ENCODE data around the gene CHRNA4. TPM values are rescaled to one million over a fixed set of nuclear protein-coding genes. Genes with fewer than 3 reads are reported as not detected.

CHRNA4 gene
- total and polyA plus RNA-seq, 9 of the 15 experiments (the other 6 are each of a cell fraction or from before 2014, with no cell fraction given): not detected

DNA sequence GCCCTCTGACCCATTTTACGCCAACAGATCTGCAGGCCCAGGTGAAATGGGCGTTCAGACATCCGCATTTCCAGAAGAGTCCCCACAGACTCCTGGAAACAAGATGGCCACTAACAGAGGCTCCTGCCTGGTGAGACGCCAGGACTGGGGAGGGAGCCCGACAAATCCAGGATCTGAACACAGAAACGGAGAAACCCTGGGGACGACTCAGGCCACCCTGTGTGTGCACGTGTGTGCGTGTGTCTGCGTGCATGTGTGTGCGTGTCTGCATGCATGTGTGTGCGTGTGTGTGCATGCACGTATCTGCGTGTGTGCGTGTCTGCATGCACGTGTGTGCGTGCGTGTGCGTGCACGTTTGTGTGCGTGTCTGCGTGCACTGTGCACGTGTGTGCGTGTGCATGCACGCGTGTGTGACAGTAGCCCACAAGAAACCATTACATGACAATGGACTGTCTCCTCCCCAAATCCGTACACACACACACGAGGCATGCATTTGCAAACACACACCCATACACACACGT is 24.9 kb downstream of the CHRNA4 start (continued):
- TF ChIP-seq POLR3G (IDR thresholded peaks at IDR 0.05; ENCODE audit: extremely low read depth, insufficient read length, insufficient replicate concordance): no peak

DNA sequence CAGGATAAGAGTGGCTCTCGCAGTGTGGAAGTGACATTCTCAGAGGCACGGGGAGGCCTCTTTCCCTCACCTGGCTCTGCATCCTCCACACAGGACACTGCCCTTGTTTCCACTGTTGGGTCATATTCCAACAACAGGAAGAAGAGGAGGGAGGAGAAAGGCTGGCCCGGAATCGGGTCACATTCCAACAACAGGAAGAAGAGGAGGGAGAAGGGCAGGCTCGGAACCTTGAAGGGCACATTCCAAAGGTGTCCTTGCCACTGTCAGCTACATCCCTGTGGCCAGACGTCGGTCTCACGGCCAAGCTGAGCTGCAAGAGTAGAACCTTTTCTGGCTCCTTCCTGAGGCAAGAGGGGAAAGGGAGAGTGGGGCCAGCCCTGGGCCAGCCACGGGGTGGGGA is 25.4 kb downstream of the CHRNA4 start:
- WGBS (ENCODE audit: insufficient coverage, low coverage, missing lambda C conversion rate): 60% methylated on average over 2 of the region's 9 CpGs
- Histone ChIP-seq H3K4me1 (replicated peaks in 1 of 2; ENCODE audit: control insufficient read depth in 2 of 2, insufficient read depth in 2 of 2, low read length in 2 of 2) (peaks cover 0 to 8% of the 10 kb centered on the region in 2 experiments; a peak in 1 of 5 replicates), H3K27me3 (ENCODE audit: control insufficient read depth in 2 of 2, insufficient read depth in 2 of 2, low read length in 2 of 2) (peaks cover 3 to 24% of the 10 kb centered on the region in 2 experiments; a peak in 4 of 5 replicates), H3K4me2 (ENCODE audit: insufficient read depth, low read length) (no peak overlapping the region), H3K9me3 (replicated peaks; ENCODE audit: control insufficient read depth, insufficient read depth, low read depth, low read length) (peaks cover 9% of the 10 kb centered on the region; the same call in 1 of the 2 replicates), H3K9ac (ENCODE audit: insufficient read depth in 1 of 2, low read depth in 2 of 2, low read length in 2 of 2) (no peak overlapping the region), H3K79me2 (ENCODE audit: control insufficient read depth, insufficient read depth, low read length) (no peaks in the 10 kb centered on the region), H3K36me3 (ENCODE audit: control insufficient read depth, insufficient read depth, low read length) (no peaks in the 10 kb centered on the region), H3K27ac (ENCODE audit: extremely low read depth, low read depth, low read length) (no peak overlapping the region), H3K4me3 (no peak overlapping the region), H2AFZ (ENCODE audit: low read depth, low read length) (peak overlapping the region; percentile 79), H3K9me1 (ENCODE audit: control insufficient read depth, insufficient read depth, low read length) (no peaks in the 10 kb centered on the region), H4K20me1 (replicated peaks; ENCODE audit: control insufficient read depth, insufficient read depth, low read length) (no peaks in the 10 kb centered on the region)
- intact Hi-C loops (cut with micrococcal nuclease): no loop called here
- in situ Hi-C loops (cut with MboI): no loop called here
- no peak for DNase-seq (ENCODE audit: extremely low read depth in 1 of 4, low spot score in 3 of 4)
- ATAC-seq: no peak
- FAIRE-seq: no peak
- TF ChIP-seq EHMT2 (IDR thresholded peaks at IDR 0.05) (no peak), ZNF695 (CRISPR knock-in tag; IDR thresholded peaks at IDR 0.05) (no peak), CREB1 (IDR thresholded peaks at IDR 0.05) (no peak), CREB1 (CRISPR knock-in tag; IDR thresholded peaks at IDR 0.05) (no peak), ZNF146 (CRISPR knock-in tag; IDR thresholded peaks at IDR 0.05; ENCODE audit: unreplicated experiment) (no peak), NFIC (IDR thresholded peaks at IDR 0.05) (no peak), MXI1 (IDR thresholded peaks at IDR 0.05; ENCODE audit: low read depth, low read length) (no peak), HMGN3 (IDR thresholded peaks at IDR 0.05; ENCODE audit: borderline replicate concordance, extremely low read depth, insufficient read length, low read depth, low read length) (no peak), PCBP1 (IDR thresholded peaks at IDR 0.05; ENCODE audit: low read depth, low read length, poor library complexity, severe bottlenecking) (no peak), ZNF311 (CRISPR knock-in tag; IDR thresholded peaks at IDR 0.05) (no peak), GTF2F1 (IDR thresholded peaks at IDR 0.05; ENCODE audit: low read depth, low read length) (no peak), KLF1 (tag; IDR thresholded peaks at IDR 0.05) (no peak), ZC3H4 (CRISPR knock-in tag; IDR thresholded peaks at IDR 0.05; ENCODE audit: borderline replicate concordance) (no peak)
- CTCF ChIA-PET (ENCODE audit: low intra/inter-chr PET ratio): no interaction called here
- POLR2A ChIA-PET: no interaction called here
- BruUV-seq (replicated peaks): no TSS peak

Data from K562 (cell line).